Mesenchymal stem cell (in vitro differentiated cells and primary cell): ENCODE measurements around the gene RNF32.
A peak's percentile ranks its signal among the peaks of the same experiment; 100 is the strongest.

ENCODE experiments used
- DNase-seq: peaks from one replicate; pipeline ENCODE4 v3.0.0-alpha.2; 2013
- H2AFZ ChIP-seq: one replicate; pipeline ENCODE4 v1.6.1; 2013; ENCODE audit warnings: low read depth, mild to moderate bottlenecking, control low read depth, inconsistent platforms, low read length, moderate library complexity
- H2AK5ac ChIP-seq: 2 replicates; pipeline ENCODE4 v1.6.1; 2013; ENCODE audit warnings: low read length, moderate library complexity, mild to moderate bottlenecking, inconsistent platforms; ENCODE audit not compliant: severe bottlenecking
- H2BK120ac ChIP-seq: one replicate; pipeline ENCODE4 v1.6.1; 2013; ENCODE audit warnings: low read depth, mild to moderate bottlenecking, inconsistent platforms, low read length, moderate library complexity
- H2BK12ac ChIP-seq, 2 experiments: one replicate each; pipeline ENCODE4 v1.6.1; 2013; ENCODE audit warnings: inconsistent platforms in 2 of 2, low read length in 2 of 2, mild to moderate bottlenecking in 2 of 2, moderate library complexity in 2 of 2, control low read depth in 1 of 2
- H2BK15ac ChIP-seq: one replicate; pipeline ENCODE4 v1.6.1; 2013; ENCODE audit warnings: mild to moderate bottlenecking, low read depth, inconsistent platforms; ENCODE audit not compliant: poor library complexity, severe bottlenecking
- H2BK5ac ChIP-seq: 2 replicates; pipeline ENCODE4 v1.6.1; 2013; ENCODE audit warnings: low read depth, mild to moderate bottlenecking, low read length, control low read depth, inconsistent platforms; ENCODE audit not compliant: poor library complexity, severe bottlenecking
- H3K14ac ChIP-seq, 2 experiments: one replicate each; pipeline ENCODE4 v1.6.1; 2013; ENCODE audit warnings: inconsistent platforms in 2 of 2, low read length in 2 of 2, control low read depth in 1 of 2, mild to moderate bottlenecking in 1 of 2, moderate library complexity in 1 of 2
- H3K18ac ChIP-seq, 2 experiments: one replicate each; pipeline ENCODE4 v1.6.1; 2013; ENCODE audit warnings: inconsistent platforms in 2 of 2, low read length in 2 of 2, control low read depth in 1 of 2, low read depth in 1 of 2, mild to moderate bottlenecking in 1 of 2
- H3K23ac ChIP-seq, 2 experiments: one replicate each; pipeline ENCODE4 v1.6.1; 2013; ENCODE audit warnings: inconsistent platforms in 2 of 2, low read length in 2 of 2, mild to moderate bottlenecking in 2 of 2, moderate library complexity in 2 of 2, control low read depth in 1 of 2
- H3K27ac ChIP-seq: 2 replicates; pipeline ENCODE4 v1.5.1; 2013; ENCODE audit warnings: mild to moderate bottlenecking, moderate library complexity, low read length, control low read depth, inconsistent platforms; ENCODE audit not compliant: poor library complexity, severe bottlenecking
- H3K27me3 ChIP-seq, 2 experiments: 2 replicates each; pipeline versions ENCODE4 v1.6.1 to v1.7.0; 2013; ENCODE audit warnings: low read length in 2 of 2, mild to moderate bottlenecking in 2 of 2, moderate library complexity in 2 of 2, control low read depth in 1 of 2, inconsistent platforms in 1 of 2; ENCODE audit not compliant: control insufficient read depth in 1 of 2, insufficient read depth in 1 of 2
- H3K36me3 ChIP-seq, 2 experiments: 2 replicates each; pipeline versions ENCODE4 v1.6.1 to v1.7.0; 2013; ENCODE audit warnings: low read length in 2 of 2, control low read depth in 1 of 2, inconsistent platforms in 1 of 2, low read depth in 1 of 2, mild to moderate bottlenecking in 1 of 2; ENCODE audit not compliant: insufficient read depth in 2 of 2, control insufficient read depth in 1 of 2
- H3K4ac ChIP-seq, 2 experiments: one replicate each; pipeline ENCODE4 v1.6.1; 2013; ENCODE audit warnings: inconsistent platforms in 2 of 2, low read length in 2 of 2, mild to moderate bottlenecking in 2 of 2, moderate library complexity in 2 of 2, control low read depth in 1 of 2, low read depth in 1 of 2
- H3K4me1 ChIP-seq: 2 replicates; pipeline ENCODE4 v1.6.1; 2013; ENCODE audit warnings: low read depth, low read length, control low read depth; ENCODE audit not compliant: control insufficient read depth, insufficient read depth
- H3K4me2 ChIP-seq: 2 replicates; pipeline ENCODE4 v1.6.1; 2013; ENCODE audit warnings: low read length, mild to moderate bottlenecking, inconsistent platforms; ENCODE audit not compliant: poor library complexity, severe bottlenecking
- H3K4me3 ChIP-seq, 2 experiments: 2 replicates each; pipeline versions ENCODE4 v1.5.1 to v1.7.0; 2013; ENCODE audit warnings: low read length in 2 of 2, mild to moderate bottlenecking in 2 of 2, control low read depth in 1 of 2, low read depth in 1 of 2; ENCODE audit not compliant: insufficient read depth in 1 of 2
- H3K79me1 ChIP-seq: replicated peaks from 2 replicates; pipeline ENCODE4 v1.6.1; 2013; ENCODE audit warnings: mild to moderate bottlenecking, control low read depth, low read length, inconsistent platforms; ENCODE audit not compliant: poor library complexity, severe bottlenecking
- H3K9ac ChIP-seq: 2 replicates; pipeline ENCODE4 v1.7.0; 2013; ENCODE audit warnings: mild to moderate bottlenecking, low read length, moderate library complexity
- H3K9me3 ChIP-seq: 2 replicates; pipeline ENCODE4 v1.7.0; 2013; ENCODE audit warnings: mild to moderate bottlenecking, low read length; ENCODE audit not compliant: control insufficient read depth
- H4K8ac ChIP-seq: one replicate; pipeline ENCODE4 v1.6.1; 2013; ENCODE audit warnings: inconsistent platforms, mild to moderate bottlenecking, low read length, moderate library complexity
- H4K91ac ChIP-seq: one replicate; pipeline ENCODE4 v1.6.1; 2013; ENCODE audit warnings: mild to moderate bottlenecking, low read length, inconsistent platforms
- WGBS: methylation state at CpG from one replicate; pipeline ENCODE4 v1.1.7; 2013; ENCODE audit warnings: mixed read lengths; 5-methylcytosine and 5-hydroxymethylcytosine counted together

The RNF32 gene

DNA sequence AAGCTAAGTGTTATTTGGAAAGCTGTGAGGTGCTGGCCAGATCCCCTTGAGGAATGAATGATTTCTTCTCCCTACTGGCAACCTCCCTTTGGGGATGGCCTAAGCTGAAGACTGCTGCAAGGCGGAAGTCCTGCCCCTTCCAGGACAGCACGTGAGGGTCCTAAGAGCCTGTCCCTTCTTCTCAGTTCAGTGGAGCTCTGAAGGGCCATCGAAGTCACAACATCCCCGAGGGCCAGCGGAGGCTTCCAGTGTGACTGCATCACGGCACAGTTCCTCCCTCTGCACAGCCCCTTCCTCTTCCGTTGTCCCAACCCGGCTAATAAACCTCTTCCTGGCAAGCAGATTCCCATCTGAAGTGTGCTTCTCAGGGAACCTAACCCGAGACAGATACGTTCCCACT is 43.7 kb downstream of the RNF32 start:
- Histone ChIP-seq H3K4ac (no peak overlapping the region), H2BK120ac (no peak overlapping the region), H3K9ac (no peak overlapping the region), H2BK15ac (no peak overlapping the region), H3K79me1 (no peaks in the 10 kb centered on the region), H2AK5ac (peak overlapping the region; percentile 77), H3K4me1 (peaks cover 5% of the 10 kb centered on the region), H3K14ac (no peak overlapping the region), H3K23ac (no peak overlapping the region), H3K36me3 (peaks cover 7 to 41% of the 10 kb centered on the region in 2 experiments), H3K27ac (peak overlapping the region; percentile 10), H4K91ac (peak overlapping the region; percentile 59), H2BK12ac (no peak overlapping the region), H4K8ac (no peak overlapping the region), H3K4me2 (no peak overlapping the region), H3K4me3 (no peak overlapping the region), H3K9me3 (no peaks in the 10 kb centered on the region), H3K18ac (no peak overlapping the region), H2BK5ac (no peak overlapping the region), H3K27me3 (no peaks in the 10 kb centered on the region), H2AFZ (no peak overlapping the region)
- 92% methylated on average over 10 of the region's 10 CpGs for WGBS
- no peak for DNase-seq

DNA sequence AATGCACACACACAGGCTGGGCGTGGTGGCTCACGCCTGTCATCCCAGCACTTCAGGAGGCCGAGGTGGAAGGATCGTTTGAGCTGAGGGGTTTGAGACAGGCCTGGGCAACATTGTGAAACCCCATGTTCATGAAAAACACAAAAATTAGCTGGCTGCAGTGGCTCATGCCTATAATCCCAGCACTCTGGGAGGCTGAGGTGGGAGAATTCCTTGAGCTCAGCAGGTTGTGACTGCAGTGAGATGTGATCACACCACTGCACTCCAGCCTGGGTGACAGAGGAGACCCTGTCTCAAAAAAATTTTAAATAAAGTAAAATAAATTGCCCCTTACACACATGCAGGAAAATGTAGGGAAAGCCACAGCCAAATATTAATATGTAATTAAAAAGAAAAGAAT is 44.1 kb downstream of the RNF32 start:
- no peak overlapping the region for H3K4me2 ChIP-seq
- H2BK15ac ChIP-seq, result no peak overlapping the region
- no peak overlapping the region for H3K23ac ChIP-seq
- H2AFZ ChIP-seq, result no peak overlapping the region
- no peak overlapping the region for H3K4ac ChIP-seq
- H3K9ac ChIP-seq, result no peak overlapping the region
- no peaks in the 10 kb centered on the region for H3K9me3 ChIP-seq
- H2BK12ac ChIP-seq, result no peak overlapping the region
- no peak overlapping the region for H2BK5ac ChIP-seq
- no peak overlapping the region for H3K18ac ChIP-seq
- no peak overlapping the region for H2BK120ac ChIP-seq
- H3K4me1 ChIP-seq, result peaks cover 5% of the 10 kb centered on the region
- no peak overlapping the region for H2AK5ac ChIP-seq
- H4K91ac ChIP-seq, result no peak overlapping the region
- no peak overlapping the region for H4K8ac ChIP-seq
- no peak overlapping the region for H3K27ac ChIP-seq
- H3K79me1 ChIP-seq, result no peaks in the 10 kb centered on the region
- 89% methylated on average over 4 of the region's 4 CpGs for WGBS
- no peak overlapping the region for H3K4me3 ChIP-seq
- DNase-seq, result no peak
- peaks cover 7 to 38% of the 10 kb centered on the region in 2 experiments for H3K36me3 ChIP-seq
- H3K14ac ChIP-seq, result no peak overlapping the region
- H3K27me3 ChIP-seq, result no peaks in the 10 kb centered on the region

DNA sequence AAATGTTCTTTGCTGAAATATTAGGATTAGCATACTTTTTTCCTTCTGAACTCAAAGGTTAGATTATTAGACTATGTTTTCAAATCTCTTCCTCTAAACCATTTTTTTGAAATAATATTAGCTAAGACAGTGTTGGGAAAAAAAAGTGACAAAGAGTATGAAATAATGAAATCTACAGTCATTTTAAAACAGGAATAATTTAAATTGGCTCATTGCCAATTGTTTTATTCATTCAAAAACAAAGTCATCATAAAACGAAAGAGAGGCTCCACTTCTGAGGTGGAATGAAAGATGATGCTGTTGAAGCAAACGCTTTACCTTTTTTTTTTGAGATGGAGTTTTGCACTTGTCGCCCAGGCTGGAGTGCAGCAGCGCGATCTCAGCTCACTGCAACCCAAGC is 51.2 kb downstream of the RNF32 start:
- 76% methylated on average over 5 of the region's 5 CpGs for WGBS
- Histone ChIP-seq H4K91ac (no peak overlapping the region), H3K9me3 (peaks cover 4% of the 10 kb centered on the region), H2BK15ac (no peak overlapping the region), H3K27me3 (no peaks in the 10 kb centered on the region), H3K4me1 (no peaks in the 10 kb centered on the region), H2AK5ac (no peak overlapping the region), H3K4me3 (no peak overlapping the region), H3K79me1 (peaks cover 5% of the 10 kb centered on the region), H3K9ac (no peak overlapping the region), H4K8ac (no peak overlapping the region), H2BK12ac (no peak overlapping the region), H3K27ac (no peak overlapping the region), H2AFZ (no peak overlapping the region), H2BK120ac (no peak overlapping the region), H3K4me2 (no peak overlapping the region), H2BK5ac (no peak overlapping the region), H3K4ac (no peak overlapping the region), H3K36me3 (no peaks in the 10 kb centered on the region), H3K18ac (no peak overlapping the region), H3K23ac (no peak overlapping the region), H3K14ac (no peak overlapping the region)
- no peak for DNase-seq

DNA sequence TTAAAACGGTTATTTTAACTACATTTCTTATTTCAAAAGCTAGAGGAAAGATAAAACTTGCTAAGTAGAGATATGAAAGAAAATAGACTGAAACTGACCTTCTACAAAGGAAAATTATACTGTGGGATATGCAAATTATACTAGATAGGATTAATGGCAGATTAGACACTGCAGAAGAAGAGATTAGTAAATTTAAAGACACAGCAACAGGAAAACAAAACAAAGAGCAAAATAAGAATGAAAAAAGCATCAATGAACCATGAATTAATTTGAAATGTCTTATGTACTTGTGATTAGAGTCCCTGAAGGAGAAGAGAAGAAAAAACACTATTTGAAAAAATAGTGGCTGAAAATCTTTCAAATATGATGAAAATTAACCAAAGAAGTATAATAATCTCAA is 52.3 kb downstream of the RNF32 start:
- Histone ChIP-seq H3K27me3 (no peaks in the 10 kb centered on the region), H3K4me2 (no peak overlapping the region), H3K9ac (no peak overlapping the region), H3K18ac (no peak overlapping the region), H3K4ac (no peak overlapping the region), H2BK5ac (no peak overlapping the region), H3K4me3 (no peak overlapping the region), H2BK15ac (no peak overlapping the region), H4K8ac (no peak overlapping the region), H4K91ac (no peak overlapping the region), H3K9me3 (peaks cover 8% of the 10 kb centered on the region), H2BK12ac (no peak overlapping the region), H3K14ac (no peak overlapping the region), H2BK120ac (no peak overlapping the region), H3K36me3 (no peaks in the 10 kb centered on the region), H3K27ac (no peak overlapping the region), H2AFZ (no peak overlapping the region), H3K23ac (no peak overlapping the region), H3K79me1 (peaks cover 5% of the 10 kb centered on the region), H2AK5ac (no peak overlapping the region), H3K4me1 (no peaks in the 10 kb centered on the region)
- no peak for DNase-seq
- no CpG with 5 or more reads among the region's 1 CpG for WGBS
